Dendritic cell treated with granulocyte-macrophage colony-stimulating factor and Interleukin-4, amounts not matched to agents 40 ng/mL and 50 ng/mL, for 4 days (primary cell): ENCODE results near the gene ICA1.

Experiments
- H3K27ac Mint-ChIP-seq: one replicate; pipeline ENCODE4 v1.8.0; 2022; ENCODE audit warnings: mild to moderate bottlenecking, mixed read lengths
- H3K27me3 Mint-ChIP-seq: one replicate; pipeline ENCODE4 v1.8.0; 2022; ENCODE audit warnings: mild to moderate bottlenecking, mixed read lengths
- H3K36me3 Mint-ChIP-seq: one replicate; pipeline ENCODE4 v1.8.0; 2022; ENCODE audit warnings: low read depth, mixed read lengths
- H3K4me1 Mint-ChIP-seq: one replicate; pipeline ENCODE4 v1.8.0; 2022; ENCODE audit warnings: low read depth, mixed read lengths
- H3K4me3 Mint-ChIP-seq: one replicate; pipeline ENCODE4 v1.8.0; 2022; ENCODE audit warnings: mild to moderate bottlenecking, moderate library complexity, mixed read lengths
- H3K9me3 Mint-ChIP-seq: one replicate; pipeline ENCODE4 v1.8.0; 2022; ENCODE audit warnings: mixed read lengths
- intact Hi-C: fragments of 100-400 bp; cut with micrococcal nuclease; formaldehyde crosslinking; loops from one replicate; pipeline ENCODE4 v1.15.0; 2022

Gene ICA1

GRCh38 chr7:8125680-8126444 lies 136.1 kb downstream of the ICA1 start:
- Mint-ChIP-seq H3K27ac (peak overlapping the region; percentile 78), H3K4me3 (no peak overlapping the region), H3K36me3 (peaks cover 5% of the 10 kb centered on the region), H3K27me3 (no peaks in the 10 kb centered on the region), H3K4me1 (peaks cover 25% of the 10 kb centered on the region), H3K9me3 (no peaks in the 10 kb centered on the region)
- intact Hi-C loops = no loop called here

DNA sequence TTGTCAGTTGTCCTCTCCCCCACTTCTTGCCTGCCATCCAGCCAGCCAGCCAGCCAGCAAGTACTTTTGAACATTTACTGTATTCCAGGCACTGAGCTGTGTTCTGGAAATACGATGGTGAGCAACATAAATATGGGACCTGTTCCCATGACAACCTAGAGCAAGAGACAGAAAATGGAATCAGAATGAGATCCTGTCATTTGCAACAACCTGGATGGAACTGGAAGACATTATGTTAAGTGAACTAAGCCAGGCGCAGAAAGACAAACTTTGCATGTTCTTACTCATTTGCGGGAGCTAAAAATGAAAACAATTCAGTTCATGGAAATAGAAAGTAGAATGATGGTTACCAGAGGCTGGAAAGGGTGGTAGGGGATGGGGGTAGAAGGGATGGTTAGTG lies 140.7 kb downstream of the ICA1 start:
- Mint-ChIP-seq H3K36me3 (no peaks in the 10 kb centered on the region), H3K9me3 (peaks cover 10% of the 10 kb centered on the region), H3K4me3 (no peak overlapping the region), H3K4me1 (peaks cover 13% of the 10 kb centered on the region), H3K27ac (no peak overlapping the region), H3K27me3 (no peaks in the 10 kb centered on the region)
- intact Hi-C loops = no loop called here

GRCh38 chr7:8120390-8121058 lies 141.4 kb downstream of the ICA1 start:
- Mint-ChIP-seq H3K9me3 (peaks cover 10% of the 10 kb centered on the region), H3K4me3 (no peak overlapping the region), H3K27ac (no peak overlapping the region), H3K27me3 (no peaks in the 10 kb centered on the region), H3K36me3 (no peaks in the 10 kb centered on the region), H3K4me1 (peaks cover 6% of the 10 kb centered on the region)
- intact Hi-C loops = no loop called here

- H3K9me3 Mint-ChIP-seq = peaks cover 10% of the 10 kb centered on the region
- H3K4me3 Mint-ChIP-seq = no peak overlapping the region
- H3K4me1 Mint-ChIP-seq = no peaks in the 10 kb centered on the region
- no peaks in the 10 kb centered on the region for H3K36me3 Mint-ChIP-seq
- intact Hi-C loops = no loop called here
- H3K27ac Mint-ChIP-seq = no peak overlapping the region
- no peaks in the 10 kb centered on the region for H3K27me3 Mint-ChIP-seq
Measured at GRCh38 chr7:8119262-8119661, 142.7 kb downstream of the ICA1 start.

DNA sequence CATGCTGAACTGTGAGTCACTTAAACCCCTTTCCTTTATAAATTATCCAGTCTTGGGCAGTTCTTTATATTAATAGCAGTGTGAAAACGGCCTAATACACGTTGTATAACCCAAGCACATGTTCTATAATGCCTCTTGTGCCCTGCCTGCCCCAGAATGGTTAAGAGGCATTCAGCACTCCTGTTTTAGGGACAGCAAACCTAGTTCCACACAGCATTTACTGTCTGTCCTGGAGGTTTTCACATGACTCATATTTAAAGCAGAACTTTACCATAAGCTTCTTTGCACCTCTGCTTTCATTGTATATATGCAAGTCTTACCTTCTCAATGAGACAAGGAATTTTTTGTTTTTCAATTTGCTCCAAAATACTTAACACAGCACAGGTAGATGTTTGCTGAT lies 144.8 kb downstream of the ICA1 start:
- H3K4me3 Mint-ChIP-seq = no peak overlapping the region
- H3K36me3 Mint-ChIP-seq = no peaks in the 10 kb centered on the region
- H3K9me3 Mint-ChIP-seq = peaks cover 10% of the 10 kb centered on the region
- intact Hi-C loops = no loop called here
- no peaks in the 10 kb centered on the region for H3K4me1 Mint-ChIP-seq
- H3K27me3 Mint-ChIP-seq = no peaks in the 10 kb centered on the region
- no peak overlapping the region for H3K27ac Mint-ChIP-seq

DNA sequence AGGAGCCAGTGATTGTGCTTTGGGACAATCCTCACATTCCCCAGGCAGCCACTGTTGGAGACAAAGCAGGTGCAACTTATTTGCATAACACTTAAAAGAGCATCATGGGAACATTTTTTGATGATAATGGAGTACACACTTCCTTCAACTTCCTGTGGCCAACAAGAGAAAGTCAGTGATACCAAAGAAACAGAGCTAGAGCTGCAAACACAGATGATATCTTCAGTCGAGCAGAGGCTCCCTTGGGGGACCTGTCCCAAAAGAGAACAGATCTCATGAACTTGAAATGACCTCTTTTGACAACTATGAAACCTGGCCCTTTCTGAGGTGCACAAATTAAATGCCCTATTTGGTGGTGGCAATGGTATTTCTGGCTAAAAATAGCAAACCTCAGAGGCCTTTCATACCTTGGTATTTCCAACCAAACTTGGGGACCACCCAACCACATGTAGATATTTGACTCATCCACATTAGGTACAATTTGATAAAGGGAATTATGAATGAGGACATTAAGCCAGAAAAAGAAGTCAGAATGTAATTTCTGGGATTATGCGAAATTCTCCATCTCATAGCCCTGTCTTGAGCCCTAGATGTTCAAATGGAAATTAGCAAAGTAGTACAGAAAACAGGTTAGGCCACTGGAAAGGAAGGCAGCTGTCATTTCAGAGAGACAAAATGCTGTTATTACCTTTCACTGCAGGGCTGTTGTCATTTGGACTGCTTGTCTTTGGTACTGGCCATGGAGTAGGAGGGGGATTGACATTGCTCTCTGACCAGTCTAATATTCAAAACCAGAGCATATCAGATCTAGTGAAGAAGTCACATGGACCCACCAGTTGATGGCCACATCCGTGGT lies 146.2 kb downstream of the ICA1 start:
- Mint-ChIP-seq H3K27me3 (no peaks in the 10 kb centered on the region), H3K4me1 (no peaks in the 10 kb centered on the region), H3K9me3 (peaks cover 10% of the 10 kb centered on the region), H3K36me3 (no peaks in the 10 kb centered on the region), H3K27ac (no peak overlapping the region), H3K4me3 (no peak overlapping the region)
- intact Hi-C loops = no loop called here

DNA sequence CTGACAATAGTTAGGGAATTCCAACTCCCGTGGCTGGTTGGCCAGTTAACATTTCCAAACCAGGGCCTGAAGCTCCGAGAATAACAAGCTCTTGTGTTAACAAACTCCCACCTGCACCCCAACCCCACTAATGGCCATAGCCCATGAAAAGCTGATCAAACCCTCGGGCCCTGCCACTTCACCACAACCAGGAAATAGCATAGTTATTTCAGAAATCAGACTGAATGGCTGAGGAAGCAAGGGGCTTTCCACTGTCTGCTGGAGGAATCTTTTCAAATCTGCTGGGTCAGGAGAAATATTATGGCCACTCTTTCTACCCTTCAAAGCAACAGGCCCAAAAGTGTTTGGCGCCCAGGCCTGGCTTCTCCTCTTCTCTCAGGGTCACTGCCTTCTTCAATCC lies 147.8 kb downstream of the ICA1 start:
- no peak overlapping the region for H3K4me3 Mint-ChIP-seq
- H3K9me3 Mint-ChIP-seq = peaks cover 10% of the 10 kb centered on the region
- intact Hi-C loops = no loop called here
- H3K27me3 Mint-ChIP-seq = no peaks in the 10 kb centered on the region
- H3K36me3 Mint-ChIP-seq = no peaks in the 10 kb centered on the region
- no peak overlapping the region for H3K27ac Mint-ChIP-seq
- no peaks in the 10 kb centered on the region for H3K4me1 Mint-ChIP-seq

DNA sequence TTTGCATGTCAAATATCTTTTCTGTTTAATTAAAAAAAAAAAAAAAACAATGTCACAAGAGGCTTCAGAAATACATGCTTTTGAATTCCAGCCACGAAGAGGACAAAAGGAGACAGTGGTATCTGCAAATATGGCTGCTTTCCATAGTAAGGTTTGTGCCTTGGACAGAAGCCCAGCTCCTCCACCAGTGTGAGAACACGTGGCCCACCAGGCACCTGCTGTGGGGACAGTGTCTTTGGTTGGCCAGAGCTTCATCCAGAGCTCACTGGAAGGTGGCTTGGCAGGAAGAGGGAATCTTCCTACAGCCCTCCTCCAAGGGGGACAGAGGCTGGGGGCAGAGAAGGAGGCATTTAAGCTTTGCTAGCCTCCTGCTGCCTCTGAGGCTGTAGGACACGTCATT lies 148.8 kb downstream of the ICA1 start:
- H3K27me3 Mint-ChIP-seq = no peaks in the 10 kb centered on the region

DNA sequence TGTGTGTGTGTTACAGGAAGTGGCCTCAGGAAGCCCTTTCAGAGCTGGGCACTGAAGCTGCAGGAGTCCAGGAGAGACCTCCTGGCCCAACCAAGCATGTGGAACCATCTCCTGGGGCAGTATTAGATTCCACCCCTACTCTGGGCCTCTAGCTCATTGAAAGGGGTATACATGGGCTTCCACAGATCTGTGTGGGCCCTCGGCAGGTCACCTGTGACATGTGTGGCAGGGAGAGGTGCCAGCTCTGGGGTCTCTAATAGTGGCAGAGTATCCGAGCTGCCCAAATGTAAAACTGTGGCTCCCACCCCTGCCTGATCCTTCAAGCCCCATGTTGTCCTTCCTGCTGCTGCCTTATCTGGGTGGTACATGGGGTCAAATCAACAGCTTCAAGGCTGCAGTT lies 149.3 kb downstream of the ICA1 start:
- no peaks in the 10 kb centered on the region for H3K36me3 Mint-ChIP-seq
- no peaks in the 10 kb centered on the region for H3K4me1 Mint-ChIP-seq
- H3K27ac Mint-ChIP-seq = no peak overlapping the region
- intact Hi-C loops = no loop called here
- peaks cover 10% of the 10 kb centered on the region for H3K9me3 Mint-ChIP-seq
- no peak overlapping the region for H3K4me3 Mint-ChIP-seq
- no peaks in the 10 kb centered on the region for H3K27me3 Mint-ChIP-seq

More for the DNA sequence above, 148.8 kb downstream of the ICA1 start:
- Mint-ChIP-seq H3K9me3 (peaks cover 10% of the 10 kb centered on the region), H3K4me1 (no peaks in the 10 kb centered on the region), H3K36me3 (no peaks in the 10 kb centered on the region), H3K27ac (no peak overlapping the region), H3K4me3 (no peak overlapping the region)
- intact Hi-C loops = no loop called here

DNA sequence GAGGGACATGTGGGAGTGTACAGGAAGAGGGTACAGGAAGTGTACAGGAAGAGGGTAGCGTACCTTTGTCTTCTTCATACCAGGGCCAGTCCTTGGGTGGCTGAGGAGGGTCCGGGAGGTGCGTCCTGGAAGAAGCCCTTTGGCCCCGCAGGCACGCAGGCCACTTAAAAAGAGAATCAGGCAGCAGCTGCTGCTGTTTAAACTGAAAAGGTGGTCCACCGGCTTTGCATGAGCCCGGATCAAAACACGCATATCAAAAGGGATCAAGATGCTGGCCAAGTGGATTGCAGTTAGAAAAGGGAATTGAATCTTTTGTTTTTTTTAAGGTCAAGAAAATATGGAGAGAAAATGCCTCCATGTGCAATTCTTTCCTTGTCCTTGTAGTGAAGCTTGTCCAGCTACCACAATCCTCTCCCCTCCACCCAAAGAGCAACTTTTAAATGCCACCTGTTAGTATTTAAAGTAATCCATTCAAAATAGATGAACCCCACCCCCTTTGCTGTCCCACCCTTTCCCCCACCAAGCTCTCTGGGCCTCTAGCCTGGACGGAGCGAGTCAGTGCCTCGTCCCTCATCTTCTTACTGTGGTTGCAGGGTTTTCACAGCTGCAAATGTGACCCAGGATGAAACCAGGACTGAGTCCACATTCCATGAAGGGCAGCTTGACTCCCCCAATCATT lies 150.5 kb downstream of the ICA1 start:
- Mint-ChIP-seq H3K36me3 (no peaks in the 10 kb centered on the region), H3K4me3 (no peak overlapping the region), H3K4me1 (no peaks in the 10 kb centered on the region), H3K27me3 (no peaks in the 10 kb centered on the region), H3K9me3 (peaks cover under 1% of the 10 kb centered on the region), H3K27ac (no peak overlapping the region)
- intact Hi-C loops = no loop called here

DNA sequence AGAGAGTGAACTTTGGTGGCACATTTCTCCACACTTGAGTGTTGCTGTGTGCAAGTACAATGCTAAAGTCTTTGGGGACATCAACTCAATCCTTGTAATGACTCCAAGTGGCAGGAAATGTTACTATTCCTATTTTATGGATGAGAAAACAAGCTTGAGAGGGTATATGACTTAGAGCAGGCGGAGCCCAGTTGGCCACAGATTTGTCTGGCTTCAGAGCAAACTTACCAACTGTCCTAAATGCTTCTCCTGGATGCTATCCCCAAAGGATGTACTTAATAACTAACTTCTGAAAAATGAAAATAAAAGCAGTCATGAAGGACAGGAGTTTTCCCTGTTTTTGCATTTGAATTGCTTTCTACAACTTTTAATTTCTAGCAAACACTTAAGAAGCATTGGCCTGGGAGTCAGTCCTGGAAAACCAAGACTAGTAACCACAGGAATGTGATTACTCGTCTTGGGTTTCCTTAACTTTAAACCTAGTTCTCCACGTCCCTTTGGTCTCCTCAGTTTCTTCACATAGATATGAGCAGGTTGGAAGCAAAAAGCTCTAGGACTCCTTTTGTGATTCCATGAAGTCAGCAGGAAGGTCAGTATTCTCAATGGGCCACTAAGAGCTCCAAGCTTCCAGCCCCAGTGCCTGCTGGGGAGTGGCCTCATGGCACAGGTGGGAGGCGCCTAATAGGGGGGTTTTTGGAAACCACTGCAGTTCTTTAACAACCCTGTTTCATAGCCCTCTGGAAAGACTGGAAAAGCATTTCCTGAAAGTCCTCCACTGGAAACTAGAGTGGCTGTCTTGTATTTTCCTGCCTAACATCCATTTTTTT lies 152.6 kb downstream of the ICA1 start:
- Mint-ChIP-seq H3K36me3 (no peaks in the 10 kb centered on the region), H3K9me3 (no peaks in the 10 kb centered on the region), H3K27me3 (no peaks in the 10 kb centered on the region), H3K4me1 (no peaks in the 10 kb centered on the region), H3K4me3 (no peak overlapping the region), H3K27ac (no peak overlapping the region)
- intact Hi-C loops = no loop called here

DNA sequence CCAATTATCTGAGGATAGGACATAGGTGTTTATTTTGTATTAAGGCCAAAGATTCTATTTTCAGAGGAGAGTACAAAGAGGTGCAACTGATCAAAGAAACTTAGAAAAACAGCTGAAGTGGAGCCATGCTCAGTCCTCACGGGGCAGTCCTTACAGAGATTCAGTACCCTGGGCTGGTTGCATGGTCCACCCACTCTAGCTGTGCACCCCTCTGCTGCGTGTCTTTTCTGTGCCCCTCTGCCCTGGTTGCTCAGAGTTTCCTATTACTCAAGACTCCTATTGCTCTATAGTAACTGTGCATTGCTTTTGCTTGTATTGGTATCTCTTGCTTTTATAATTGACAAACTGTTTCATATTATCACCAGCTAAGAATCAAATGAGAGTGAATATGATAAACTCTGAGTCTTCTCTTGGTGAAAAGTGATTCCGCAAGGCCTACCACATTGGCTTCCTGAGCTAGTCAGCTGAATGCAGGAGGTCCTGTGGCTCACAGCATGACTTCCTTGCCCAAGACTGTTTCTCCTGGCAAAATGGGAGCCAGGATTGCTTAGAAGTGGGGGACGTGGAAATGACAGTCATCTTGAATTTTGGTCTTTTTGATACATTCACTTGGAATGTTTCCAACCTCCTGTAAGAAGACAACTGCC lies 156.4 kb downstream of the ICA1 start:
- intact Hi-C loops = no loop called here
- Mint-ChIP-seq H3K4me1 (no peaks in the 10 kb centered on the region), H3K9me3 (peaks cover 8% of the 10 kb centered on the region), H3K27me3 (no peaks in the 10 kb centered on the region), H3K36me3 (no peaks in the 10 kb centered on the region), H3K4me3 (no peak overlapping the region), H3K27ac (no peak overlapping the region)

DNA sequence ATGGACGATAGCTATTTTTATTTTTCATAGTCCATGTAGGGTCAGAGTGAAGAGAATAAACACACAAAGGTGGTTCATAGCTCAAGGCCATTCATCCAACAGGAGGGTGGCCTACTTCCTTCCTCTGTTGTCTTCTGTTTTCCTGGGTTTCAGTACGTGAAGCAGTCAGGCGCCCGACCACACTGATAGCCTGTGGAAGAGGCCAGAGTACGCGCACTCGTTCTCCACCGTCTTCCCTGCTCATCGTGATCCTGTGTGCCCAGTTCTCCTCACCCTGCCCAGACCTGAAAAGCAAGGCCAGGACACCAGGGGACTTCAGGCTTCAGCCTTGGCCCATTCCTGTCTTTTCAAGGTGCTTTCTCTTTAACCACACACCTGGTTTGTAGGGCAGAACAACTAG lies 158.7 kb downstream of the ICA1 start:
- no peak overlapping the region for H3K4me3 Mint-ChIP-seq
- H3K27me3 Mint-ChIP-seq = no peaks in the 10 kb centered on the region
- no peaks in the 10 kb centered on the region for H3K36me3 Mint-ChIP-seq
- intact Hi-C loops = no loop called here
- peaks cover 8% of the 10 kb centered on the region for H3K9me3 Mint-ChIP-seq
- no peaks in the 10 kb centered on the region for H3K4me1 Mint-ChIP-seq
- no peak overlapping the region for H3K27ac Mint-ChIP-seq
